HG03442 (cell line): ENCODE results near the gene C7orf57.
"Not testable (repeated sequence)": the region's sequence is repeated elsewhere in the genome, so short reads cannot be mapped to it uniquely, and the experiment has no call there.

Source experiments
- ATAC-seq: cut with Tn5 transposase; IDR thresholded peaks from one replicate; pipeline ENCODE4 v1.9.1; 2021; ENCODE audit warnings: mild to moderate bottlenecking, moderate library complexity; ENCODE audit not compliant: unreplicated experiment

C7orf57 gene

GRCh38 chr7:48033922-48034321 is 1.4 kb upstream of the C7orf57 start:
- no peak for ATAC-seq

- peak; percentile 4 for ATAC-seq
Observed at GRCh38 chr7:48035967-48036478, 680 bp downstream of the C7orf57 start.

GRCh38 chr7:48038815-48039506 is 3.6 kb downstream of the C7orf57 start:
- no peak for ATAC-seq

GRCh38 chr7:48040944-48041652 is 5.8 kb downstream of the C7orf57 start:
- no peak for ATAC-seq

- ATAC-seq = no peak
Observed at GRCh38 chr7:48041653-48041970, 6.3 kb downstream of the C7orf57 start.

GRCh38 chr7:48042216-48042615 is 6.9 kb downstream of the C7orf57 start:
- ATAC-seq = no peak

GRCh38 chr7:48042636-48043035 is 7.3 kb downstream of the C7orf57 start:
- no peak for ATAC-seq

- no peak for ATAC-seq
Observed at GRCh38 chr7:48045195-48045765, 9.9 kb downstream of the C7orf57 start.

- ATAC-seq = no peak
Observed at GRCh38 chr7:48046458-48046857, 11.1 kb downstream of the C7orf57 start.

GRCh38 chr7:48048113-48048512 is 12.8 kb downstream of the C7orf57 start:
- ATAC-seq = no peak

- ATAC-seq = no peak
Observed at GRCh38 chr7:48049850-48050249, 14.5 kb downstream of the C7orf57 start.

GRCh38 chr7:48052748-48053147 is 17.4 kb downstream of the C7orf57 start:
- ATAC-seq = peak; percentile 88

GRCh38 chr7:48053736-48054135 is 18.4 kb downstream of the C7orf57 start:
- ATAC-seq = no peak

- no peak for ATAC-seq
Observed at GRCh38 chr7:48058990-48059389, 23.6 kb downstream of the C7orf57 start.

- no peak for ATAC-seq
Observed at GRCh38 chr7:48059706-48060105, 24.4 kb downstream of the C7orf57 start.

GRCh38 chr7:48063985-48064384 is 28.6 kb downstream of the C7orf57 start:
- ATAC-seq = no peak

- no peak for ATAC-seq
Observed at GRCh38 chr7:48067475-48067874, 32.1 kb downstream of the C7orf57 start.

- no peak for ATAC-seq
Observed at GRCh38 chr7:48074204-48074654, 38.9 kb downstream of the C7orf57 start.

GRCh38 chr7:48077423-48077822 is 42.1 kb downstream of the C7orf57 start:
- ATAC-seq = no peak

GRCh38 chr7:48078470-48078869 is 43.1 kb downstream of the C7orf57 start:
- no peak for ATAC-seq

GRCh38 chr7:48082378-48082777 is 47.0 kb downstream of the C7orf57 start:
- not testable (repeated sequence) for ATAC-seq
